HEK293T (cell line): ENCODE measurements around the gene MLLT3.

Source experiments
- BHLHE40 ChIP-seq: fragments of 450-650 bp; IDR thresholded peaks from 2 replicates; pipeline ENCODE4 v1.6.1; 2016; ENCODE audit warnings: mild to moderate bottlenecking, moderate library complexity, borderline replicate concordance
- CTBP1 ChIP-seq: fragments of 450-650 bp; IDR thresholded peaks from 2 replicates; pipeline ENCODE4 v1.6.1; 2016; ENCODE audit warnings: borderline replicate concordance
- ELF4 ChIP-seq: fragments of 450-650 bp; IDR thresholded peaks from 2 replicates; pipeline ENCODE4 v1.6.1; 2017; ENCODE audit warnings: antibody characterized with exemption
- FOXA1 ChIP-seq: fragments of 450-650 bp; IDR thresholded peaks from 2 replicates; pipeline ENCODE4 v1.6.1; 2016; ENCODE audit warnings: mild to moderate bottlenecking
- FOXM1 ChIP-seq: fragments of 450-650 bp; IDR thresholded peaks from 2 replicates; pipeline ENCODE4 v1.6.1; 2017; ENCODE audit warnings: mild to moderate bottlenecking, borderline replicate concordance
- HDGF ChIP-seq: fragments of 450-650 bp; IDR thresholded peaks from 2 replicates; pipeline ENCODE4 v1.6.1; 2017; ENCODE audit warnings: antibody characterized with exemption, borderline replicate concordance
- L3MBTL2 ChIP-seq: fragments of 450-650 bp; conservative IDR thresholded peaks from 2 replicates; pipeline ENCODE4 v1.6.1; 2016; ENCODE audit warnings: mild to moderate bottlenecking
- SP1 ChIP-seq: fragments of 450-650 bp; IDR thresholded peaks from 2 replicates; pipeline ENCODE4 v1.6.1; 2017
- SUZ12 ChIP-seq: fragments of 450-650 bp; IDR thresholded peaks from 2 replicates; pipeline ENCODE4 v1.6.1; 2016; ENCODE audit warnings: mild to moderate bottlenecking
- TARDBP ChIP-seq: fragments of 450-650 bp; IDR thresholded peaks from 2 replicates; pipeline ENCODE4 v1.6.1; 2016

- TF ChIP-seq FOXM1 = no peak
- TF ChIP-seq TARDBP = no peak
- no peak for TF ChIP-seq HDGF
- TF ChIP-seq CTBP1 = no peak
- TF ChIP-seq SP1 = no peak
- no peak for TF ChIP-seq L3MBTL2
- no peak for TF ChIP-seq SUZ12
- no peak for TF ChIP-seq BHLHE40
- TF ChIP-seq ELF4 = no peak
- no peak for TF ChIP-seq FOXA1
These were observed 39.9 kb upstream of the MLLT3 start for GRCh38 chr9:20662156-20662555.
